Esophagus muscularis mucosa (tissue), 4 donors: Measurements from ENCODE around the gene TBC1D17. TPM values are rescaled to one million over a fixed set of nuclear protein-coding genes. Genes with fewer than 3 reads are reported as not detected.

Source experiments
- DNase-seq: peaks from one replicate; pipeline ENCODE4 v3.0.0-alpha.2; 2017; ENCODE audit errors: extremely low spot score
- H3K27ac ChIP-seq, 4 donors: fragments of 200-600 bp; sonication (generic); replicated peaks in 1 of 4; 1 replicate in 3 of 4; 2 replicates in 1 of 4; pipeline ENCODE4 v1.5.1; 2016 to 2019; ENCODE audit warnings: mild to moderate bottlenecking in 1 of 4
- H3K27me3 ChIP-seq, 4 donors: fragments of 200-600 bp; sonication (generic); one replicate each; pipeline versions ENCODE4 v1.5.1 to v1.6.0; 2016 to 2019
- H3K36me3 ChIP-seq, 4 donors: fragments of 200-600 bp; sonication (generic); one replicate each; pipeline ENCODE4 v1.5.1; 2016 to 2019
- H3K4me1 ChIP-seq, 4 donors: fragments of 200-600 bp; sonication (generic); one replicate each; pipeline ENCODE4 v1.5.1; 2016 to 2019
- H3K4me3 ChIP-seq, 4 donors: fragments of 200-600 bp; sonication (generic); 1 replicate in 2 of 4; 2 replicates in 2 of 4; pipeline ENCODE4 v1.5.1; 2016 to 2019; ENCODE audit warnings: mild to moderate bottlenecking in 4 of 4, moderate library complexity in 1 of 4
- H3K9me3 ChIP-seq, 4 donors: fragments of 200-600 bp; sonication (generic); 1 replicate in 3 of 4; 2 replicates in 1 of 4; pipeline ENCODE4 v1.5.1; 2016 to 2019
- CTCF ChIP-seq, 3 experiments: fragments of 200-600 bp in 2 of 3; fragments of 450-650 bp in 1 of 3; sonication (generic) in 2 of 3; IDR thresholded peaks; one replicate each; pipeline ENCODE4 v1.5.1; 2017 to 2019; ENCODE audit warnings: antibody characterized with exemption in 3 of 3, mild to moderate bottlenecking in 2 of 3, moderate library complexity in 1 of 3
- EP300 ChIP-seq: sonication (generic); formaldehyde crosslinking; IDR thresholded peaks from one replicate; pipeline ENCODE4 v1.6.1; 2017; ENCODE audit warnings: antibody characterized with exemption
- POLR2A ChIP-seq: fragments of 450-650 bp; IDR thresholded peaks from one replicate; pipeline ENCODE4 v1.6.1; 2017; ENCODE audit warnings: antibody characterized with exemption, moderate library complexity, mild to moderate bottlenecking, low read depth
- POLR2AphosphoS5 ChIP-seq, 2 donors: sonication (generic); formaldehyde crosslinking; IDR thresholded peaks; one replicate each; pipeline ENCODE4 v1.6.1; 2017; ENCODE audit warnings: antibody characterized with exemption in 2 of 2
- WGBS: methylation state at CpG from one replicate; pipeline ENCODE4 v1.1.5; 2018; 5-methylcytosine and 5-hydroxymethylcytosine counted together
- intact Hi-C: fragments of 100-400 bp; cut with DNase I; formaldehyde crosslinking; loops from one replicate; pipeline ENCODE4 v1.15.1; 2023
- total RNA-seq, 4 donors: library from RNA; depleted of rRNA; stranded (reverse); fragments of >200 nt; gene quantifications; one replicate each; pipeline versions ENCODE4 v1.1.0 to v1.2.1, GENCODE V29; 2016

The TBC1D17 gene
- total RNA-seq, 4 donors from 2014 or later: 35.1 to 60.9 (median 44.0) TPM

DNA sequence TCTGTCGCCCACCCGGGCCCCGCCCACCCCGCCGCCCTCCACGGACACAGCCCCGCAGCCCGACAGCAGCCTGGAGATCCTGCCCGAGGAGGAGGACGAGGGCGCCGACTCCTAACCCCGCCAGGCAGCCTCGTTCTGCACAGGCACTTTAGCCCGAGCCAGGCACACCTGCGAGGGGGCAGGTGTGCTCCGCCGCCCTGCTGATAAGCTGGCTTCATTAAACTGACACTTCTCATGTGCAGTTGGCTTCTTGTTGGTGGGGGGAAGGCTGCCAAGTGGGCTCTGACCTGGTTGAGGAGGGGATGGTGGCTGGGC, 11.0 kb downstream of the TBC1D17 start:
- Histone ChIP-seq H3K9me3 (no peaks in the 10 kb centered on the region), H3K4me3 (no peak overlapping the region), H3K27ac (no peak overlapping the region), H3K36me3 (peaks cover 22 to 61% (median 43%) of the 10 kb centered on the region in 4 donors), H3K4me1 (peaks cover 9 to 17% (median 16%) of the 10 kb centered on the region in 4 donors), H3K27me3 (peaks cover 0 to 37% (median 9%) of the 10 kb centered on the region in 4 donors)
- 69% methylated on average over 5 of the region's 18 CpGs for WGBS
- TF ChIP-seq POLR2AphosphoS5 (IDR thresholded peaks at IDR 0.05) (no peak), CTCF (IDR thresholded peaks at IDR 0.05) (no peak), POLR2A (no peak), EP300 (no peak)
- no peak for DNase-seq
- intact Hi-C loops: no loop called here

- peaks cover 9 to 17% (median 16%) of the 10 kb centered on the region in 4 donors for H3K4me1 ChIP-seq
- TF ChIP-seq EP300 (no peak), POLR2A (no peak)
- peaks cover 15 to 54% (median 36%) of the 10 kb centered on the region in 4 donors for H3K36me3 ChIP-seq
- peaks cover 0 to 37% (median 9%) of the 10 kb centered on the region in 4 donors for H3K27me3 ChIP-seq
- DNase-seq: no peak
- no peak overlapping the region for H3K4me3 ChIP-seq
- 89% methylated on average over 19 of the region's 23 CpGs for WGBS
- no peaks in the 10 kb centered on the region for H3K9me3 ChIP-seq
- no peak overlapping the region for H3K27ac ChIP-seq
- intact Hi-C loops: no loop called here
Measured at GRCh38 chr19:49889038-49889686, 11.7 kb downstream of the TBC1D17 start.

- Histone ChIP-seq H3K27ac (no peak overlapping the region), H3K27me3 (peaks cover 0 to 37% (median 9%) of the 10 kb centered on the region in 4 donors), H3K4me3 (peak overlapping the region; percentile 32 to 50 (median 39)), H3K4me1 (peaks cover 9 to 17% (median 16%) of the 10 kb centered on the region in 4 donors), H3K9me3 (no peaks in the 10 kb centered on the region), H3K36me3 (peaks cover 9 to 48% (median 30%) of the 10 kb centered on the region in 4 donors)
- peak; percentile 52 to 88 (median 67) for TF ChIP-seq CTCF (IDR thresholded peaks at IDR 0.05)
- no peak for TF ChIP-seq POLR2A
- peak; percentile 50 to 70 for TF ChIP-seq POLR2AphosphoS5 (IDR thresholded peaks at IDR 0.05)
- TF ChIP-seq EP300: no peak
- 62% methylated on average over 30 of the region's 71 CpGs for WGBS
- peak; percentile 95 for DNase-seq
- intact Hi-C loops: no loop called here
Measured at GRCh38 chr19:49889687-49890348, 12.3 kb downstream of the TBC1D17 start.

GRCh38 chr19:49890349-49891311, 13.1 kb downstream of the TBC1D17 start:
- Histone ChIP-seq H3K9me3 (no peaks in the 10 kb centered on the region), H3K27ac (no peak overlapping the region), H3K27me3 (peaks cover 0 to 37% (median 9%) of the 10 kb centered on the region in 4 donors), H3K4me3 (peak overlapping the region; percentile 32 to 50 (median 39)), H3K36me3 (peaks cover 4 to 40% (median 22%) of the 10 kb centered on the region in 4 donors), H3K4me1 (peaks cover 9 to 17% (median 16%) of the 10 kb centered on the region in 4 donors)
- no peak for TF ChIP-seq CTCF (IDR thresholded peaks at IDR 0.05)
- no peak for TF ChIP-seq EP300
- no peak for TF ChIP-seq POLR2A
- peak in 1 of 2 donors; percentile 12 for TF ChIP-seq POLR2AphosphoS5 (IDR thresholded peaks at IDR 0.05)
- no peak for DNase-seq
- 12% methylated on average over 37 of the region's 69 CpGs for WGBS
- intact Hi-C loops: no loop called here
